ENCODE results near the gene BCORL1.
A peak's percentile ranks its signal among the peaks of the same experiment; 100 is the strongest.

The BCORL1 gene

GRCh38 chrX:129959493-129959832, 23.0 kb upstream of the BCORL1 start:
- no peak for DNase-seq (ENCODE audit: low read depth)
- TF ChIP-seq MYC (IDR thresholded peaks at IDR 0.05; ENCODE audit: low read depth, low read length) (no peak), CTCF (IDR thresholded peaks at IDR 0.05; ENCODE audit: low read depth, low read length) (no peak), MAX (IDR thresholded peaks at IDR 0.05; ENCODE audit: low read depth, low read length) (no peak), POLR2A (IDR thresholded peaks at IDR 0.05; ENCODE audit: extremely low read depth, insufficient read length) (no peak)
- H3K4me3 ChIP-seq (ENCODE audit: low read depth, low read length) = no peak overlapping the region

- peak overlapping the region; percentile 46 for H3K4me3 ChIP-seq (ENCODE audit: low read depth, low read length)
- DNase-seq (ENCODE audit: low read depth) = peak; percentile 95
These were observed 21.0 kb upstream of the BCORL1 start for GRCh38 chrX:129961180-129962083.

GRCh38 chrX:129963729-129964128, 18.7 kb upstream of the BCORL1 start:
- no peak for DNase-seq (ENCODE audit: low read depth)
- H3K4me3 ChIP-seq (ENCODE audit: low read depth, low read length) = no peak overlapping the region
- TF ChIP-seq CTCF (IDR thresholded peaks at IDR 0.05; ENCODE audit: low read depth, low read length) (no peak), MYC (IDR thresholded peaks at IDR 0.05; ENCODE audit: low read depth, low read length) (no peak), MAX (IDR thresholded peaks at IDR 0.05; ENCODE audit: low read depth, low read length) (no peak), POLR2A (IDR thresholded peaks at IDR 0.05; ENCODE audit: extremely low read depth, insufficient read length) (no peak)

More at GRCh38 chrX:129961180-129962083, 21.0 kb upstream of the BCORL1 start:
- TF ChIP-seq CTCF (IDR thresholded peaks at IDR 0.05; ENCODE audit: low read depth, low read length) = no peak
- TF ChIP-seq POLR2A (IDR thresholded peaks at IDR 0.05; ENCODE audit: extremely low read depth, insufficient read length) = peak; percentile 48
- TF ChIP-seq MAX (IDR thresholded peaks at IDR 0.05; ENCODE audit: low read depth, low read length) = peak; percentile 21; the same call in 1 of the 2 replicates

GRCh38 chrX:129965166-129965565, 17.3 kb upstream of the BCORL1 start:
- DNase-seq (ENCODE audit: low read depth) = no peak
- no peak overlapping the region for H3K4me3 ChIP-seq (ENCODE audit: low read depth, low read length)
- TF ChIP-seq MYC (IDR thresholded peaks at IDR 0.05; ENCODE audit: low read depth, low read length) (no peak), POLR2A (IDR thresholded peaks at IDR 0.05; ENCODE audit: extremely low read depth, insufficient read length) (no peak)

GRCh38 chrX:129968968-129969367, 13.5 kb upstream of the BCORL1 start:
- TF ChIP-seq CTCF (IDR thresholded peaks at IDR 0.05; ENCODE audit: low read depth, low read length) (no peak), MAX (IDR thresholded peaks at IDR 0.05; ENCODE audit: low read depth, low read length) (no peak), POLR2A (IDR thresholded peaks at IDR 0.05; ENCODE audit: extremely low read depth, insufficient read length) (no peak), MYC (IDR thresholded peaks at IDR 0.05; ENCODE audit: low read depth, low read length) (no peak)
- no peak for DNase-seq (ENCODE audit: low read depth)
- no peak overlapping the region for H3K4me3 ChIP-seq (ENCODE audit: low read depth, low read length)

- no peak for DNase-seq (ENCODE audit: low read depth)
- no peak overlapping the region for H3K4me3 ChIP-seq (ENCODE audit: low read depth, low read length)
- no peak for TF ChIP-seq POLR2A (IDR thresholded peaks at IDR 0.05; ENCODE audit: extremely low read depth, insufficient read length)
- TF ChIP-seq CTCF (IDR thresholded peaks at IDR 0.05; ENCODE audit: low read depth, low read length) = no peak
- no peak for TF ChIP-seq MYC (IDR thresholded peaks at IDR 0.05; ENCODE audit: low read depth, low read length)
- no peak for TF ChIP-seq MAX (IDR thresholded peaks at IDR 0.05; ENCODE audit: low read depth, low read length)
These were observed 6.0 kb upstream of the BCORL1 start for GRCh38 chrX:129976441-129976840.

Data from NB4 (cell line).